K562 (cell line): Measurements from ENCODE around the gene MYB. TPM values are rescaled to one million over a fixed set of nuclear protein-coding genes. Genes with fewer than 3 reads are reported as not detected.

Source experiments
- CBX2 ChIP-seq: fragments of 200-600 bp; sonication (generic); IDR thresholded peaks from one replicate; pipeline ENCODE4 v1.6.1; 2012; ENCODE audit warnings: mild to moderate bottlenecking, low read length, inconsistent platforms; ENCODE audit not compliant: insufficient read depth, poor library complexity, severe bottlenecking
- CCNT2 ChIP-seq: IDR thresholded peaks from 2 replicates; pipeline ENCODE4 v1.6.1; 2011; ENCODE audit warnings: borderline replicate concordance, low read depth, mild to moderate bottlenecking, moderate library complexity, mixed read lengths, low read length; ENCODE audit not compliant: insufficient read length; ENCODE audit errors: extremely low read depth
- CTBP1 ChIP-seq: fragments of 450-650 bp; IDR thresholded peaks from 2 replicates; pipeline ENCODE4 v1.6.1; 2016; ENCODE audit warnings: borderline replicate concordance
- CXXC5 ChIP-seq: fragments of 250-450 bp; sonication (Bioruptor Pico); IDR thresholded peaks from 2 replicates; pipeline ENCODE4 v1.8.0; 2022; ENCODE audit warnings: inconsistent platforms, mild to moderate bottlenecking, moderate library complexity
- ETV1 ChIP-seq: fragments of 450-650 bp; conservative IDR thresholded peaks from 2 replicates; pipeline ENCODE4 v1.6.1; 2016; ENCODE audit warnings: missing genetic modification characterization, control low read depth, low read depth, missing compliant biosample characterization
- ETV5 ChIP-seq: sonication (generic); formaldehyde crosslinking; IDR thresholded peaks from 2 replicates; pipeline ENCODE4 v1.4.0; 2020; ENCODE audit warnings: low read depth, mild to moderate bottlenecking, missing genetic modification reagents
- JUN ChIP-seq, 2 experiments: sonication (generic) in 1 of 2; formaldehyde crosslinking in 1 of 2; IDR thresholded peaks; 2 replicates each; pipeline versions ENCODE4 v1.6.1 to v1.8.0; 2012 to 2022; ENCODE audit warnings: borderline replicate concordance in 2 of 2, mild to moderate bottlenecking in 2 of 2, improper control_type of control experiment in 1 of 2, low read depth in 1 of 2, low read length in 1 of 2, missing genetic modification reagents in 1 of 2
- KDM5B ChIP-seq: fragments of 200-600 bp; sonication (generic); IDR thresholded peaks from 2 replicates; pipeline ENCODE4 v1.6.1; 2012; ENCODE audit warnings: low read depth, mild to moderate bottlenecking, moderate library complexity, low read length, control low read depth, inconsistent platforms; ENCODE audit not compliant: insufficient replicate concordance
- MYC ChIP-seq, 2 experiments: fragments of 250-450 bp in 1 of 2; sonication (Bioruptor Pico) in 1 of 2; IDR thresholded peaks; 2 replicates each; pipeline versions ENCODE4 v1.5.1 to v1.6.1; 2012 to 2021; ENCODE audit warnings: low read depth in 2 of 2, borderline replicate concordance in 1 of 2, improper control_type of control experiment in 1 of 2, low read length in 1 of 2, mild to moderate bottlenecking in 1 of 2, moderate library complexity in 1 of 2
- NRF1 ChIP-seq, 2 experiments: fragments of 450-650 bp; IDR thresholded peaks in 1 of 2; conservative IDR thresholded peaks in 1 of 2; 2 replicates each; pipeline ENCODE4 v1.6.1; 2014; ENCODE audit warnings: mild to moderate bottlenecking in 2 of 2
- PCBP1 ChIP-seq: fragments of 200-400 bp; formaldehyde crosslinking; IDR thresholded peaks from 2 replicates; pipeline ENCODE4 v1.6.1; 2018; ENCODE audit warnings: mild to moderate bottlenecking, low read depth, low read length; ENCODE audit not compliant: poor library complexity, severe bottlenecking
- RBFOX2 ChIP-seq: fragments of 200-400 bp; formaldehyde crosslinking; IDR thresholded peaks from 2 replicates; pipeline ENCODE4 v1.6.1; 2017; ENCODE audit warnings: low read depth, mild to moderate bottlenecking, low read length, moderate library complexity
- SAP30 ChIP-seq: fragments of 200-600 bp; sonication (generic); IDR thresholded peaks from 2 replicates; pipeline ENCODE4 v1.6.1; 2012; ENCODE audit warnings: borderline replicate concordance, low read depth, mild to moderate bottlenecking, moderate library complexity, low read length, control low read depth, inconsistent platforms; ENCODE audit not compliant: insufficient read depth, poor library complexity, severe bottlenecking
- SIN3A ChIP-seq, 2 experiments: fragments of 150-350 bp in 1 of 2; IDR thresholded peaks; 2 replicates each; pipeline ENCODE4 v1.6.1; 2011 to 2016; ENCODE audit warnings: borderline replicate concordance in 2 of 2, low read depth in 2 of 2, low read length in 2 of 2, mild to moderate bottlenecking in 2 of 2, moderate library complexity in 2 of 2; ENCODE audit not compliant: control insufficient read depth in 1 of 2
- SUPT5H ChIP-seq: fragments of 450-650 bp; IDR thresholded peaks from 2 replicates; pipeline ENCODE4 v1.6.1; 2016
- TAF1 ChIP-seq: IDR thresholded peaks from 2 replicates; pipeline ENCODE4 v1.6.1; 2011; ENCODE audit warnings: mild to moderate bottlenecking, low read length, moderate library complexity; ENCODE audit not compliant: insufficient read depth, control insufficient read depth, severe bottlenecking; ENCODE audit errors: extremely low read depth
- TBL1XR1 ChIP-seq, 2 experiments: IDR thresholded peaks; 2 replicates each; pipeline ENCODE4 v1.6.1; 2012; ENCODE audit warnings: improper control_type of control experiment in 2 of 2, low read length in 2 of 2, mild to moderate bottlenecking in 1 of 2
- TBP ChIP-seq: optimal IDR thresholded peaks from 2 replicates; pipeline ENCODE3; 2011; ENCODE audit warnings: low read depth, low read length, improper control_type of control experiment
- UBTF ChIP-seq, 2 experiments: IDR thresholded peaks; 2 replicates each; pipeline ENCODE4 v1.6.1; 2012; ENCODE audit warnings: improper control_type of control experiment in 2 of 2, low read depth in 2 of 2, low read length in 2 of 2, borderline replicate concordance in 1 of 2
- YY1 ChIP-seq, 3 experiments: IDR thresholded peaks; 2 replicates each; pipeline ENCODE4 v1.6.1; 2011; ENCODE audit warnings: low read length in 2 of 3, mild to moderate bottlenecking in 2 of 3, moderate library complexity in 2 of 3, borderline replicate concordance in 1 of 3, control low read depth in 1 of 3, low read depth in 1 of 3; ENCODE audit not compliant: insufficient read depth in 3 of 3, insufficient replicate concordance in 2 of 3, control insufficient read depth in 1 of 3, insufficient read length in 1 of 3; ENCODE audit errors: extremely low read depth in 1 of 3
- ZBTB7A ChIP-seq: IDR thresholded peaks from 2 replicates; pipeline ENCODE4 v1.6.1; 2011; ENCODE audit warnings: low read depth, mild to moderate bottlenecking, low read length, moderate library complexity, borderline replicate concordance; ENCODE audit not compliant: control insufficient read depth
- ZNF76 ChIP-seq: fragments of 250-450 bp; sonication (Bioruptor Pico); IDR thresholded peaks from 2 replicates; pipeline ENCODE4 v1.4.0; 2020; ENCODE audit warnings: mild to moderate bottlenecking, moderate library complexity, borderline replicate concordance
- polyA plus RNA-seq, 8 experiments: library from polyadenylated mRNA; depleted of rRNA in 4 of 8; stranded (reverse) in 5 of 8; unstranded in 3 of 8; fragments of >200 nt; fragmentation: Nextera tagmentation in 2 of 8; fragmentation: Illumina TruSeq in 1 of 8; extraction: Ambion mirVana in 2 of 8; extraction: Trizol in 1 of 8; gene quantifications; 2 replicates each; pipeline versions ENCODE4 v1.2.1 to v1.2.3, GENCODE V29; 2011 to 2014; ENCODE audit warnings: inconsistent platforms in 1 of 8, missing spikeins in 1 of 8
- total RNA-seq, 7 experiments: library from RNA; depleted of rRNA in 6 of 7; stranded (reverse); fragments of >200 nt in 6 of 7; fragmentation: Illumina TruSeq in 2 of 7; extraction: Trizol in 2 of 7; gene quantifications; 2 replicates each; pipeline versions ENCODE4 v1.2.1 to v1.2.3, GENCODE V29; 2011 to 2021; ENCODE audit warnings: low replicate concordance in 1 of 7

MYB gene
- total and polyA plus RNA-seq, 9 of the 15 experiments (the other 6 are each of a cell fraction or from before 2014, with no cell fraction given), result 35.8 to 218 (median 140) TPM

- TF ChIP-seq SAP30 (peak; percentile 54), CTBP1 (0 out of 2 replicates have a peak, but pooled peaks have one; percentile 12), CXXC5 (CRISPR knock-in tag) (peak; percentile 46), KDM5B (peak; percentile 42), ZBTB7A (peak; percentile 62; the same call in 1 of the 2 replicates), UBTF (IDR thresholded peaks at IDR 0.05; ENCODE audit: borderline replicate concordance in 1 of 2, low read depth in 2 of 2, low read length in 2 of 2) (peak; percentile 22 to 72; a peak in 2 of 4 replicates), ETV1 (0 out of 2 replicates have a peak, but pooled peaks have one; percentile 8), SUPT5H (no peak), CCNT2 (peak; percentile 85), TAF1 (peak; percentile 43), ETV5 (CRISPR knock-in tag) (0 out of 2 replicates have a peak, but pooled peaks have one; percentile 24), MYC (IDR thresholded peaks at IDR 0.05; ENCODE audit: low read depth, low read length) (no peak), MYC (CRISPR knock-in tag; IDR thresholded peaks at IDR 0.05; ENCODE audit: borderline replicate concordance, low read depth) (no peak), YY1 (IDR thresholded peaks at IDR 0.05; ENCODE audit: borderline replicate concordance in 1 of 3, control insufficient read depth in 1 of 3, extremely low read depth in 1 of 3, insufficient read depth in 3 of 3, insufficient read length in 1 of 3, insufficient replicate concordance in 2 of 3, low read depth in 1 of 3, low read length in 2 of 3) (peak in 1 of 3 experiments; percentile 30), SIN3A (IDR thresholded peaks at IDR 0.05; ENCODE audit: borderline replicate concordance in 2 of 2, control insufficient read depth in 1 of 2, low read depth in 2 of 2, low read length in 2 of 2) (peak in 1 of 2 experiments; percentile 76; a peak in 1 of 4 replicates), JUN (IDR thresholded peaks at IDR 0.05; ENCODE audit: borderline replicate concordance, low read depth, low read length) (no peak), JUN (CRISPR knock-in tag; IDR thresholded peaks at IDR 0.05; ENCODE audit: borderline replicate concordance) (no peak), ZNF76 (CRISPR knock-in tag) (no peak), PCBP1 (peak; percentile 71), RBFOX2 (peak; percentile 70), CBX2 (no peak), TBP (peak; percentile 26), NRF1 (conservative IDR thresholded peaks at IDR 0.05 in 1 of 2, IDR thresholded peaks at IDR 0.05 in 1 of 2) (peak; percentile 77 to 81), TBL1XR1 (IDR thresholded peaks at IDR 0.05; ENCODE audit: low read length in 2 of 2) (no peak)
These were observed 2.0 kb downstream of the MYB start (continued) for GRCh38 chr6:135183002-135183531.
